ENCODE data around the gene PPP3CB.

DNA sequence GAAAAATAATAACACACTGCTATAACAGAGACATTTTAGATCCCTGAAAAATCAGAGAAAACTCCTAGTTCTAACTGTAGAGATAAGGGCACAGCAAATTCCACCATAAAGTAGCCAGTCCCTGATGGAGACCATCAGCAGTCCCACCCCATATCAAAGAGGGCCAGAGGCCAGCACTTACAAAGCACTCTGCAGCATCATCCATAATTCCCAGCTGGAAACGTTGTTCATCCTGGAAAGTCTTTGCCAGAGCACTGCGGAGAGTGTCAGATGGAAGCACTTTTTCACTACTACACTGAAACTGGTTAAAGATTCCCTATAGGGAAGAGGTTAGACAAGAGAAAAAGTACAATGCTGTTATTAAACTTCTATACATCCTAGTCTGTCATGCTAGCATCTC is 49.5 kb upstream of the PPP3CB start:
- TF ChIP-seq BHLHE40 (IDR thresholded peaks at IDR 0.05; ENCODE audit: borderline replicate concordance) (no peak), FOXA1 (IDR thresholded peaks at IDR 0.05) (no peak), CTBP1 (IDR thresholded peaks at IDR 0.05; ENCODE audit: borderline replicate concordance) (no peak), ZNF384 (IDR thresholded peaks at IDR 0.05) (no peak), ELF4 (IDR thresholded peaks at IDR 0.05) (no peak), SP1 (IDR thresholded peaks at IDR 0.05) (no peak), LEF1 (IDR thresholded peaks at IDR 0.05; ENCODE audit: borderline replicate concordance) (no peak), TARDBP (IDR thresholded peaks at IDR 0.05) (no peak), ARNT (IDR thresholded peaks at IDR 0.05) (no peak), HDGF (IDR thresholded peaks at IDR 0.05; ENCODE audit: borderline replicate concordance) (no peak), FOXM1 (IDR thresholded peaks at IDR 0.05; ENCODE audit: borderline replicate concordance) (no peak), NFRKB (IDR thresholded peaks at IDR 0.05) (no peak), SUZ12 (IDR thresholded peaks at IDR 0.05) (no peak)
- TF ChIP-seq, protein P1, sequence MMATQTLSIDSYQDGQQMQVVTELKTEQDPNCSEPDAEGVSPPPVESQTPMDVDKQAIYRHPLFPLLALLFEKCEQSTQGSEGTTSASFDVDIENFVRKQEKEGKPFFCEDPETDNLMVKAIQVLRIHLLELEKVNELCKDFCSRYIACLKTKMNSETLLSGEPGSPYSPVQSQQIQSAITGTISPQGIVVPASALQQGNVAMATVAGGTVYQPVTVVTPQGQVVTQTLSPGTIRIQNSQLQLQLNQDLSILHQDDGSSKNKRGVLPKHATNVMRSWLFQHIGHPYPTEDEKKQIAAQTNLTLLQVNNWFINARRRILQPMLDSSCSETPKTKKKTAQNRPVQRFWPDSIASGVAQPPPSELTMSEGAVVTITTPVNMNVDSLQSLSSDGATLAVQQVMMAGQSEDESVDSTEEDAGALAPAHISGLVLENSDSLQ (IDR thresholded peaks at IDR 0.05): no peak

Data from HEK293T (cell line).